Endothelial cell of umbilical vein (primary cell): ENCODE data around the gene KIDINS220. TPM values are rescaled to one million over a fixed set of nuclear protein-coding genes. Genes with fewer than 3 reads are reported as not detected.

ENCODE experiments used
- BruUV-seq: library from RNA; stranded (reverse); fragments of 400-500 nt; replicated peaks from 2 replicates; lab custom pipeline; 2021; lab: Mats Ljungman, UMichigan
- CTCF ChIA-PET: fragments of 300-600, 350-600 bp; sonication (Branson Sonifier 250); formaldehyde crosslinking; loops from one replicate; lab custom pipeline; 2021; ENCODE audit warnings: antibody characterized with exemption, inconsistent platforms; lab: Charles Lee
- POLR2A ChIA-PET: fragments of 300-600, 350-600 bp; sonication (Branson Sonifier 250); formaldehyde crosslinking; loops from one replicate; lab custom pipeline; 2021; ENCODE audit warnings: antibody characterized with exemption, inconsistent platforms; lab: Charles Lee
- DNase-seq: peaks from one replicate; pipeline ENCODE4 v3.0.0-alpha.2; 2011; ENCODE audit warnings: low read depth, low spot score
- FAIRE-seq: peaks from 2 replicates; lab custom pipeline; 2011; peaks lifted over from hg19 to GRCh38; lab: Jason Lieb, UNC
- H2AFZ ChIP-seq: 2 replicates; pipeline ENCODE4 v1.6.0; 2012; ENCODE audit warnings: low read depth, low read length, control low read depth, inconsistent platforms
- H3K27ac ChIP-seq: 2 replicates; pipeline ENCODE4 v1.5.1; 2011; ENCODE audit warnings: low read depth, mild to moderate bottlenecking, control low read depth, low read length, moderate library complexity; ENCODE audit not compliant: insufficient read depth
- H3K27me3 ChIP-seq, 2 experiments: 2 replicates each; pipeline versions ENCODE4 v1.6.0 to v1.6.1; 2011; ENCODE audit warnings: low read length in 2 of 2, mixed read lengths in 1 of 2; ENCODE audit not compliant: control insufficient read depth in 2 of 2, insufficient read depth in 2 of 2
- H3K36me3 ChIP-seq, 2 experiments: 2 replicates in 1 of 2; 3 replicates in 1 of 2; pipeline ENCODE4 v1.5.1; 2011; ENCODE audit warnings: low read length in 2 of 2, mild to moderate bottlenecking in 1 of 2, moderate library complexity in 1 of 2; ENCODE audit not compliant: control insufficient read depth in 2 of 2, insufficient read depth in 2 of 2; ENCODE audit errors: extremely low read depth in 1 of 2
- H3K4me1 ChIP-seq: 3 replicates; pipeline ENCODE4 v1.5.1; 2011; ENCODE audit warnings: mild to moderate bottlenecking, low read length; ENCODE audit not compliant: control insufficient read depth, insufficient read depth; ENCODE audit errors: extremely low read depth
- H3K4me2 ChIP-seq: 2 replicates; pipeline ENCODE4 v1.6.1; 2011; ENCODE audit warnings: low read length, control low read depth, mixed read lengths; ENCODE audit not compliant: insufficient read depth
- H3K4me3 ChIP-seq, 3 experiments: fragments of 200-600 bp in 1 of 3; sonication (generic), shearing (Covaris generic) in 1 of 3; replicated peaks in 1 of 3; 2 replicates each; pipeline ENCODE4 v1.5.1; 2011 to 2016; ENCODE audit warnings: control low read depth in 3 of 3, low read length in 3 of 3, mild to moderate bottlenecking in 2 of 3, inconsistent platforms in 1 of 3, low read depth in 1 of 3, moderate library complexity in 1 of 3; ENCODE audit not compliant: insufficient read depth in 1 of 3
- H3K79me2 ChIP-seq: 2 replicates; pipeline ENCODE4 v1.6.0; 2012; ENCODE audit warnings: low read length, inconsistent platforms; ENCODE audit not compliant: control insufficient read depth, insufficient read depth
- H3K9ac ChIP-seq: replicated peaks from 2 replicates; pipeline ENCODE3; 2011; ENCODE audit warnings: low read length, control low read depth; ENCODE audit not compliant: insufficient read depth; ENCODE audit errors: extremely low read depth
- H3K9me1 ChIP-seq: replicated peaks from 3 replicates; pipeline ENCODE4 v1.6.0; 2011; ENCODE audit warnings: mild to moderate bottlenecking, low read length; ENCODE audit not compliant: control insufficient read depth, insufficient read depth; ENCODE audit errors: extremely low read depth
- H3K9me3 ChIP-seq: replicated peaks from 2 replicates; pipeline ENCODE4 v1.5.1; 2012; ENCODE audit warnings: low read length, inconsistent platforms; ENCODE audit not compliant: control insufficient read depth, insufficient read depth
- H4K20me1 ChIP-seq: replicated peaks from 2 replicates; pipeline ENCODE3; 2011; ENCODE audit warnings: mild to moderate bottlenecking, low read length; ENCODE audit not compliant: control insufficient read depth, insufficient read depth; ENCODE audit errors: extremely low read depth
- EZH2 ChIP-seq: IDR thresholded peaks from 2 replicates; pipeline ENCODE4 v1.6.1; 2012; ENCODE audit warnings: borderline replicate concordance, low read depth, mild to moderate bottlenecking, moderate library complexity, low read length, inconsistent platforms; ENCODE audit not compliant: severe bottlenecking
- FOS ChIP-seq: IDR thresholded peaks from 2 replicates; pipeline ENCODE4 v1.6.1; 2011; ENCODE audit warnings: mild to moderate bottlenecking, low read length, moderate library complexity, borderline replicate concordance; ENCODE audit not compliant: insufficient read depth
- GATA2 ChIP-seq: IDR thresholded peaks from 2 replicates; pipeline ENCODE4 v1.7.0; 2011; ENCODE audit warnings: low read depth, mild to moderate bottlenecking, moderate library complexity, mixed read lengths, low read length; ENCODE audit not compliant: insufficient read length, insufficient read depth
- JUN ChIP-seq: IDR thresholded peaks from 2 replicates; pipeline ENCODE4 v1.6.1; 2011; ENCODE audit warnings: borderline replicate concordance, low read depth; ENCODE audit not compliant: insufficient read length, insufficient read depth
- MYC ChIP-seq: IDR thresholded peaks from one replicate; pipeline ENCODE4 v1.6.1; 2011; ENCODE audit warnings: mild to moderate bottlenecking, low read depth, low read length
- POLR2A ChIP-seq: IDR thresholded peaks from 2 replicates; pipeline ENCODE4 v1.6.1; 2012; ENCODE audit warnings: low read depth, mild to moderate bottlenecking, control low read depth, low read length
- POLR2AphosphoS5 ChIP-seq: IDR thresholded peaks from 2 replicates; pipeline ENCODE4 v1.6.1; 2012; ENCODE audit warnings: low read depth, mild to moderate bottlenecking, control low read depth, low read length, moderate library complexity; ENCODE audit not compliant: insufficient read depth
- dilution Hi-C: fragments of 300-500 bp; cut with MboI; formaldehyde crosslinking; loops from one replicate; pipeline ENCODE4 v1.15.0; 2019; ENCODE audit warnings: low sequenced_read_pairs; ENCODE audit not compliant: extremely low pct_ligation_motif_present
- intact Hi-C: fragments of 100-400 bp; cut with micrococcal nuclease; formaldehyde crosslinking; loops from one replicate; pipeline ENCODE4 v1.10.0; 2022
- polyA plus RNA-seq, 4 experiments: library from polyadenylated mRNA; depleted of rRNA in 3 of 4; stranded (reverse) in 3 of 4; unstranded in 1 of 4; fragments of >200 nt; gene quantifications; 2 replicates each; pipeline versions ENCODE4 v1.2.1 to v1.2.3, GENCODE V29; 2011 to 2012; ENCODE audit warnings: missing spikeins in 1 of 4
- total RNA-seq: library from RNA; stranded (reverse); gene quantifications from 2 replicates; pipeline ENCODE4 v1.2.3, GENCODE V29; 2021
- TF ChIP-seq, protein P1 (sequence below): IDR thresholded peaks from 2 replicates; pipeline ENCODE4 v1.6.1; 2011; ENCODE audit not compliant: insufficient read depth, insufficient read length
- TF ChIP-seq, protein P2 (sequence below), 2 donors: IDR thresholded peaks; 1 replicate in 1 of 2; 2 replicates in 1 of 2; pipeline ENCODE4 v1.5.1; 2011; ENCODE audit warnings: low read length in 2 of 2, mild to moderate bottlenecking in 2 of 2, moderate library complexity in 2 of 2, control low read depth in 1 of 2, inconsistent platforms in 1 of 2, low read depth in 1 of 2; ENCODE audit not compliant: insufficient read depth in 1 of 2; ENCODE audit errors: extremely low read depth in 1 of 2

Gene KIDINS220
- total and polyA plus RNA-seq, 2 donors (not counting 3 experiments of a cell fraction or from before 2014, with no cell fraction given): 33.9 to 41.3 TPM

GRCh38 chr2:8725838-8726237, 111.6 kb downstream of the KIDINS220 start:
- dilution Hi-C loops (no loop called here), intact Hi-C loops (no loop called here)
- H3K4me1 ChIP-seq: no peaks in the 10 kb centered on the region
- H3K27me3 ChIP-seq: no peaks in the 10 kb centered on the region
- H3K9ac ChIP-seq: no peak overlapping the region
- ChIA-PET CTCF (interaction anchor here (1.1 kb wide), 1 partner anchor 14 kb away, joined by 5 read pairs; no protein-coding TSS in a partner anchor), POLR2A (no interaction called here)
- no peak overlapping the region for H3K4me2 ChIP-seq
- no peak overlapping the region for H3K4me3 ChIP-seq
- no peaks in the 10 kb centered on the region for H3K9me3 ChIP-seq
- no peaks in the 10 kb centered on the region for H3K79me2 ChIP-seq
- no peak overlapping the region for H2AFZ ChIP-seq
- no peaks in the 10 kb centered on the region for H4K20me1 ChIP-seq
- no TSS peak for BruUV-seq
- H3K36me3 ChIP-seq: peaks cover 0 to 9% of the 10 kb centered on the region in 2 experiments
- no peak for FAIRE-seq
- H3K27ac ChIP-seq: no peak overlapping the region
- DNase-seq: no peak
- TF ChIP-seq MYC (no peak), FOS (no peak), JUN (no peak), POLR2A (no peak), EZH2 (no peak), GATA2 (no peak), POLR2AphosphoS5 (no peak)
- TF ChIP-seq, protein P1, sequence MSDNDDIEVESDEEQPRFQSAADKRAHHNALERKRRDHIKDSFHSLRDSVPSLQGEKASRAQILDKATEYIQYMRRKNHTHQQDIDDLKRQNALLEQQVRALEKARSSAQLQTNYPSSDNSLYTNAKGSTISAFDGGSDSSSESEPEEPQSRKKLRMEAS: no peak
- TF ChIP-seq, protein P2, sequence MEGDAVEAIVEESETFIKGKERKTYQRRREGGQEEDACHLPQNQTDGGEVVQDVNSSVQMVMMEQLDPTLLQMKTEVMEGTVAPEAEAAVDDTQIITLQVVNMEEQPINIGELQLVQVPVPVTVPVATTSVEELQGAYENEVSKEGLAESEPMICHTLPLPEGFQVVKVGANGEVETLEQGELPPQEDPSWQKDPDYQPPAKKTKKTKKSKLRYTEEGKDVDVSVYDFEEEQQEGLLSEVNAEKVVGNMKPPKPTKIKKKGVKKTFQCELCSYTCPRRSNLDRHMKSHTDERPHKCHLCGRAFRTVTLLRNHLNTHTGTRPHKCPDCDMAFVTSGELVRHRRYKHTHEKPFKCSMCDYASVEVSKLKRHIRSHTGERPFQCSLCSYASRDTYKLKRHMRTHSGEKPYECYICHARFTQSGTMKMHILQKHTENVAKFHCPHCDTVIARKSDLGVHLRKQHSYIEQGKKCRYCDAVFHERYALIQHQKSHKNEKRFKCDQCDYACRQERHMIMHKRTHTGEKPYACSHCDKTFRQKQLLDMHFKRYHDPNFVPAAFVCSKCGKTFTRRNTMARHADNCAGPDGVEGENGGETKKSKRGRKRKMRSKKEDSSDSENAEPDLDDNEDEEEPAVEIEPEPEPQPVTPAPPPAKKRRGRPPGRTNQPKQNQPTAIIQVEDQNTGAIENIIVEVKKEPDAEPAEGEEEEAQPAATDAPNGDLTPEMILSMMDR (IDR thresholded peaks at IDR 0.05; ENCODE audit: extremely low read depth in 1 of 2, insufficient read depth in 1 of 2, low read depth in 1 of 2, low read length in 2 of 2): no peak
- H3K9me1 ChIP-seq: no peaks in the 10 kb centered on the region
